Measurements from ENCODE around the gene TTC34.

DNA sequence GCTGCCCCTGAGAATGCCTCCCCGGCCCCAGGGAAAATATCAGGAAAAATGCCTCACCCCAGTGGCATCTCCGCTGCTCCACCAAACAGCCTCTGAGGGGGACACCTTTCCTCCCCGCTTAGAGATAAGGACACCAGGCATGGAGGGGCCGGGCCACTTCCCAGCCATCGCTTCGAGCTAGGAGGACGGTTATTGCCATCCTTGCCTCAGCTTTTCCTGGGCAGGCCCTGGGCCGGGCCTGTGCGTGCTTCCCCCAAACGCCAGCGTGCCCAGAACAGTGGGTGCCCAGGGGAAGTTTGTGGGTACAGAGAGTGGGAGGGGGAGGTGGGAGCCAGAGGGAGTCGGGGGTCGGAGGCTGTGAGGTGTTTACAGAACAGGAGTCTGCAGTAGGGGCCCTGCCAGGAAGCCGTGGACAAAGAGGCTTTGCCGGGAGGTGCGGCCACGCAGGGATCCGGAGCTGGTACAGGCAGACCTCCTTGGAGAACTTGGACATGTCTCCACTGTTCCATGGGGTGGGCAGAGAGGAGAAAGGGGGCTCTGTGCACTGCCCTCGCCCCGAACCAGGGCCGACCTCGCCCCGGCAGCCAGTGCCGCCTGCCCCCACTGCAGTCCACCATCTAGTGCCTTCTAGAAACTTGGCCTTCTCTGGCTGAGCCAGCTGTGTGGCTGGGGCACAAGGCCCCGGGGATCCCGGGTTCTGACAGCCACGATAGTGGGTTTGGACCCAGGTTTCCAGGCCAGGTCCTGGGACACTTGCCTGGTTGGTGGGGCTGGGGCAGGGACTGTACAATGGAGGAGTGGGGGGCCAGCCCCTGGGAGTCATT, 33.5 kb upstream of the TTC34 start:
- TF ChIP-seq POLR2A (IDR thresholded peaks at IDR 0.05; ENCODE audit: low read depth, low read length) (no peak), TAF1 (IDR thresholded peaks at IDR 0.05; ENCODE audit: borderline replicate concordance, low read depth, low read length) (no peak)

Data from GM12892 (cell line).